GM04504 (cell line): Measurements from ENCODE around the gene TGM3.

Experiments
- DNase-seq: peaks from one replicate; pipeline ENCODE4 v3.0.0-alpha.2; 2012; ENCODE audit warnings: low read depth

The TGM3 gene

DNA sequence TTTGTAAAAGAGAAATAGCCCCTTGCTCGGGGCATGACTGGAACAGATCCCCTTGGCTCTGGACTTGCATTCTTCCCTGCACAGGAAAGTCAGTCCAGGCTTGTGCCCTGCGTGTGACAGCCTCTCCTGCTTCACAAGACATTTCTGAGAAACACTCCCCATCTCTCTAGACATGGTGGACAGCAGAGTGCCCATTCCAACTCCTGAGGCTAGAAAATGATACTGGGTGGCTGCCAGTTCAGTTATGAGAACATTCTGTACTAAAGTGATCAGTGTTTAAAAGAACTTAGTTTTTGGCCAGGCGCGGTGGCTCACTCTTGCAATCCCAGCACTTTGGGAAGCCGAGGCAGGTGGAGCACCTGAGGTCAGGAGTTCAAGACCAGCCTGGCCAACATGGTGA is 41.3 kb downstream of the TGM3 start:
- no peak for DNase-seq

GRCh38 chr20:2338411-2339066 is 42.7 kb downstream of the TGM3 start:
- DNase-seq: no peak

- no peak for DNase-seq
These were observed 44.3 kb downstream of the TGM3 start for GRCh38 chr20:2340136-2340535.

DNA sequence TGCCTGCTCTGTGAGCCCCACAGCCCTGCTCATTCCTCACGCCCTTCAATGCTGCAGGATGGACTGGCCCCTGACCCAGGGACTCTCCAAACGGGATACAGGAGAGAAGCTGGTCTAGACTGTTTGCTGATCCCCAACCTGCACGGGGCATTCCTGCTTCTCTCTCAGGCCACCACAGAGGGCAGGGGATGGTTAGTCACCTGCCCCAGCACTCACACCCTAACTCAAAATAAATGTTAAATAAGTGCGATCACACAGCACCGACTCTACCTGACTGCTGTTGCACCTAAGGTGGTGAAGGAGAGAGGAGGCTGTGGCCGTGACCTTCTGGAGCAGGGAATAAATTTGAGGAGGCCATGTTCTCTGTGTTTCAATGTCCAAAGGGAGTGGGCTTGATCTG is 45.0 kb downstream of the TGM3 start:
- no peak for DNase-seq

DNA sequence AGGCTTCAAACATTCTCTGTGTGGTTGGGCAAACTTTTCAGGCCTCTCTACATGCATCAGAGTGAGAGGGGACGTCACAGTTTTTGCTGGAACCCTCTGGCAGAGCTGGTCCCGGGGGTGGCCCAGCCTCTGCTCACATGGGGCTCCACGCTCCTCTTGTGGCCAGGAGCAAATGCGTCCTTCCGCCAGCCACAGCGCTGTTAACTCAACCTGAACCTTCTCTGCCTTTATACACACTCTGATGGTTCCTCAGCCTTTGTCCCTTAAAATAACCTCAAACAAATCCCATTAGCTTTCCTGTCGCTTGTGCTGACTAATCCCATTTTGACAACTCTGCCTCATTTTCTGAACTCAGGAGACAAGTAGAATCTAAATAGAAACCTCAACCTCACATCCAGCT is 45.5 kb downstream of the TGM3 start:
- DNase-seq: no peak

GRCh38 chr20:2342243-2342642 is 46.4 kb downstream of the TGM3 start:
- DNase-seq: no peak

DNA sequence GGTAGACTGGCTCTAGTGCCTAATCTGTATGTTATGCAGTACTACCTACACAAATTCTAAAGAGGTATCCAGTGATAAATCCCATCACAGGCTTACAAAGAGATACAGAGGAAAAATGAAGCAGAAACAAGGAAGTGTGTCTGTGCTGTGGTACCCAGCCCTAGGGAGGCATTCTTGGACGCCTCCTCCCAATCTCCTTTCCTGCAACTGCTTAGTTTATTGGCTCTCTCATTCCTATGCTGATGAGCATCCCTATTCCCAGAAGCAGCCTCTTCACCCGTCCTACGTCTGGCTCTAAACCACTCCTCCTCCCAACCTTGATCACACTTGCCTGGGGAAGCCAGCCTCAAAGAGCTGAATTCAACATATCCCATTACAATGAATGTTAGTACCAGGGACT is 50.4 kb downstream of the TGM3 start:
- no peak for DNase-seq

DNA sequence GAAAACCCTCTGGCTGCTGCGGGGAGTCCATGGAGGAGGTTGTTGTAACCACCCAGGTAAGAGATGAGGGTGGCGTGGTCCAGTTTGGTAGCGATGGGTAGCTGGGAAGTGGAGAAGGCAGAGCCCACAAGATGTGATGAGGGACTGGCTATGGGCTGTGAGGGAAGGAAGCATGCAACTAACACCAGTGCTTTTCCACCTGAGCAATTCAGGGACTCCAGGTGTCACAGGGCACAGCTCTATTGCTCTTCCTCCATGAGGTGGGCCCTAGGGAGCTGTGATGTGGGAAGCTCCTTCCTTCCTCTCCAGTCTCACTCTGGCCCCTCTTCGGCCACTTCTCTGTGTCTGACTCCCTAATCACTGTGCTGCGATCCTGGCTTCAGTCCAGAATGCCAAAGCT is 52.5 kb downstream of the TGM3 start:
- no peak for DNase-seq

DNA sequence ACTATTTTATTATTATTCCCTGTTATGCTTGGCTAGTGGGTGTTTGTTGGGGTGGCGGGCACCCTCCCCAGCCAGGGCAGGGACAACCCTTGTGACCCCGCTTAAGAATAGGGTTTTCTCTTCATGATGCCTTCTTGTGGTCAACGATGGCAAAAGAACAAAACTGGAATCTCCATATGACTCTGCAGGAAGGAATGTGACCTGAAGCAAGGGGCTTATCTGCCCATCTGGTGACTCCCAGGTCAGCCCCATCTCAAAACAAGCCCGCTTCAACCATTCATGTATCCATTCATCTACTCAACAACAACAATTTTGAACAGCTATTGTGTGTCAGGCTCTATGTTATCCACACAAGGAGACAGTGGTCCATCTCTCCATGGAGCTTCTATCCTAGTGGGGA is 54.0 kb downstream of the TGM3 start:
- DNase-seq: no peak

GRCh38 chr20:2350606-2351005 is 54.8 kb downstream of the TGM3 start:
- no peak for DNase-seq

DNA sequence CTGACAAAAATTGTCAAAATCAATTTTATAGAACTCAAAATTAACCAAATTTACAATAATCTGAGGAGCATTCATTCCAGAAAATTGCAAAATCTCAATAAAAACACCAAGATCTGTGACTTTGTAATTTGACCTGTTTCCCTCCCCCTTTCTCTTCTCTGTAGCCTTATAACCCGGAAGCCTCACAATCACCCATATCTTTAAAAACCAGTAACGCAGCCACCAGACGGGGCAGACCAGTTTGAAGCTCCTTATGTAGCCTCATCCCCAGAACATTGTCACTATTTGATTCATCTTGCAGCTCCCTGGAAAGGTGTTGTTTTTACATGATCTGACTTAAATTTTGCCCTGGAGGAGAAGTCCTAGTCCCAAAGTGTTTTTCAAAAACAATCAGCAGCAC is 57.4 kb downstream of the TGM3 start:
- no peak for DNase-seq

DNA sequence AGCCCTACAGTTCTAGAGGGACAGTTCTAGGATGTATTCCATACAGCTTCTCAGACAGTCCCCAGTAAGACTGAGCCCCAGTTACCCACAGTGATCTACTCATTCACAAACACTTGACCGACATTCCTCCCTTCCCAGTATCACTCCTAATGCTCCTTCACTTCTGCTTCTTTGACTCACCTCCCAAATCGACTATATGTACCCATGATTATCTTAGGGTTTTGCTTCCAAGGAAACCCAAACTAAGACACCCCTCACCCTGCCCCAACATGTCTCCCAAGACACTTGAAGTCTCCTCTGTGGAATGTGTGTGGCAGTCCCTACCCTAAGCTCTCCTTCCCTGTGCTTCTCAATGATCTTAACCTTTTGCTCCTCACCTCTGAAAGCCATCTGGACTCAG is 61.3 kb downstream of the TGM3 start:
- DNase-seq: no peak

DNA sequence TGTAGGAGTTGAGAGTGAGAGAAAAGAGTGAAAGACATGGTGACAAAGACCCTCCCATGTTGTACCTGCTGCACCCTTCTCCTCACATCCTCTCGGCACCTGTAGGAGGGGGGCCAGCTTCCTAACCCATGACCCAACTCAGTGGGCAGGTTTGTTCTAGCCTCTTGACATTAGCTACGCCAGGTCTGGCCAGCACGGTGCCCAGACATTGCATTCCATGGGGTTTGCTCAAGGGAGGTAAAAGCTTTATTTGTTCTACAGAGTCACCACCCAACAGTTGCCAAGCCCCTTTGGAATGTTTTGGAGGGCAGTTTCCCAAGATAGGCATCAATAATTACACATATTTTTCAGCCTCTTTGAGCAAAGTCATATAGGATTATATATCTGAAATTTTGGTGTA is 62.2 kb downstream of the TGM3 start:
- DNase-seq: no peak

GRCh38 chr20:2361035-2361593 is 65.3 kb downstream of the TGM3 start:
- DNase-seq: no peak

DNA sequence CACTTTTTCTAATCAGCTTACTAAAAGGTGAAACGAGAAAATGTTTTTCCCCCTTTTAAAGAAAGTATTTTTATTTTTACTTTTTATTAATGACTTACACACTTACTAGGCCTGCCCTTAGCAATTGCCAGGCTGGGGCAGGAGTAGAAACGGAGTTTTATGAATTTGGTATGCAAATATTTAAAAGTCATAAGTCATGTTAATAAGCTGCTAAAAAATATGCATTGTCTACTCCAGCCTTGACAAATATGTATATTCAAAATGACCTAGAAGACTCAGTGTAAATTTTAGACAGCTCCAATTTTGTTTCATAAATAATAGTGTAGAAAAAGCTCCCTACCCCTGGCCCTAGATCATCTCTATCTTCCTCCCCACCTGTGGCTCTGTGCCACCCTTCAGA is 67.4 kb downstream of the TGM3 start:
- no peak for DNase-seq

DNA sequence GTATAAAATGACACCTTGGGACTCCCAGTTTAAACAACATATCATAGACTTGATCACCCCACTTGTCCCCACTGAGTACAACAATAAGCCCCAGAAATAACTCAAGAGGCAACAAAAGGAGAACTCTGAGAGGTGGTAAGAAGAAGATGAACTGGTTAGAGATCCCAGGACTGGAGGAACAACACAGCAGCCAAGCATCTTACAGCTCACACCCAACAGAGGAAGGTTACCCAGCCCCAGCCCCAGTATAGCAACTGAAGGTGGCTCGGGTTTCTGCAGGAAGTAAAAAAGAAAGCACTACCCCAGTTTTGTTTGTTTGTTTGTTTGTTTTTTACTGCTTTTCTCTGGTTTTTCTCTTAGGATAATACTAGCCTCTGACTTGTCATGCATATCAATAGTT is 67.8 kb downstream of the TGM3 start:
- DNase-seq: no peak

- DNase-seq: no peak
These were observed 68.2 kb downstream of the TGM3 start for GRCh38 chr20:2364044-2364443.

DNA sequence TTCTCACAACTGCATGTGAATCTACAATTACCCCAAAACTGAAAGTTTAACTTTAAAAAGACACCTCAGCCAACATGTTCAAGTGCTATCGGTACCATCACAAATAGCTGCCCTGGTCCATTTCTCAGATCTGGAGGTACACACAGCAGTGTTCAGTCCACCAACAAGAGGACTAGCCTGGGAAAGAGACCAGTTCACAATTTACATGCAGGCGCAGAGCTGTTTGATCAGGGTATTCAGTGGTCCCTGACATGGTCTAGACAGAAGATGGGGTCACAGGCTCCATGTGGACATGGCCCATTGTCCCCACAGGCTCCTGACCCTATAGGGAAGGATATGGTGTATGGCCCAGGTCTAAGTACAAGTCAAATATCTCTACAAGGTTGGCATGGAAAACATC is 69.3 kb downstream of the TGM3 start:
- no peak for DNase-seq

GRCh38 chr20:2365666-2366065 is 69.9 kb downstream of the TGM3 start:
- no peak for DNase-seq

DNA sequence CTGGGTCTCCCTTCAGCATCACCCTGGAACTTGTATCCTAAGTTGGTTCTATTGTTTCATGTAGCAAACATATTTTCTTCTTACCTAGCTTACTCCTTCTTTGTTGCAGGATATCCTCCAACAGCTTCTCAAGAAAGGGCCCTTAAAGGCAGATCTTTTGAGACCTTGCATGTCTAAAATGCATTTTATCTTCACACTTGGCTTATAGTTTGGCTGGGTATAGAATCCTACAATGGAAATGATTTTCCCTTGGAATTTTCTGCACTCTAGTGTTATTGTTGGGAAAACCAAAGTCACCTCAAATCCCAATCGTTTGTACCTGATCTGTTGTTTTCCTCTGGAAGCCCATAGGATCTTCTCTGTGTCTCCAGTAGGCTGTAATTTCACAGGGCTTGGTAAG is 72.8 kb downstream of the TGM3 start:
- no peak for DNase-seq

DNA sequence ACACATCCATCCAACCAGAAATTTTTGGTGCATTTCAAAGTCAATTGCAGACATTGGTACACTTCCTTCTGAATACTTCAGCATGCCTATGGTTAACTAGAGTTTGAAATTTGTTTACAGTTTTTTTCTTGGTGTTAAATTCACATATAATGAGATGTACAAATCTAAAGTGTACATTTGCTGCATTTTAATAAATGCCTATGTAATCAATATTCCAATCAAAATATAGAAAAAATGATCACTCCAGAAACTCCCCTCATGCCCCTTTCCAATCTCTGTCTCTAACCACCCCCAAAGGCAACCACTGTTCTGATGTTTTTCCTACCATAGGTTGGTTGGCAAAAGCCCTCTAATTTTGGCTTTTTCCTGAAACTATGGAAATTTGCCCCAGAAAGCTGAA is 77.3 kb downstream of the TGM3 start:
- DNase-seq: no peak

DNA sequence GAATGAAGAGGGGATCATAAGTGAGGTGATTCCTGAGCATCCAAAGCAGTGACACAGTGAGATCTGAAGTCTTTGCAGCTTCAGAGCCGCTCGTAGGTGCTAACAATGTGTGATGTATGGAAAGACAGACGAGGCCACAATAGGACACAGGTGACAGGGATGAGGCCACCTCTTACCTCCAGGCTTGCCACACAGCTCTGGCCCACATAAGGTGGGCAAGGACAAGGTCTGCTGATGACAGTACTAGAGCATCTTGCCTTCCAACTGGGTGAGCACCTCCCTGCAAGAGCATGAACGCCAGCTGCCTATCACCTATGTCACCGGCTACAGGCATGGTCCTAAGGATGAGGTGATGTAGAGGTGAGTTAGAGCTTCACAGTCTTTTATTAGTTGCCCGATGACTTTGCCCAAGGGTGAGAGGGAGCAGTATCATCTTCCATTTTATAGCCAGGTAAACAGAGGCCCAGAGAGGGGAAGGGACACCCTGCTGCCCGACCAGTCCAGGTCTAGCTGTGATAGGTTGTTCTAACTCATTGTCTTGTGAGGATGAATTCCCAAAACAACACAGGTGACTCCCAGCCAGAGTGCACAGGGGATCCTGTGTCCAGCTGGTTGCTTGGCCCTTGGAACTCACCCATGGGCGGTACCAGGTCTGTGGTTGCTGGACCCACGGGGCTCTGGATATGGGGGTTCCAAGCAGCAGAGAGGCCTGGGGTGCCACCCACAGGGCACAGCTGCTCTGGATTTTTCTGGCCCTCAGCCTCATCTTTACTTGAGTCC is 78.7 kb downstream of the TGM3 start:
- no peak for DNase-seq

DNA sequence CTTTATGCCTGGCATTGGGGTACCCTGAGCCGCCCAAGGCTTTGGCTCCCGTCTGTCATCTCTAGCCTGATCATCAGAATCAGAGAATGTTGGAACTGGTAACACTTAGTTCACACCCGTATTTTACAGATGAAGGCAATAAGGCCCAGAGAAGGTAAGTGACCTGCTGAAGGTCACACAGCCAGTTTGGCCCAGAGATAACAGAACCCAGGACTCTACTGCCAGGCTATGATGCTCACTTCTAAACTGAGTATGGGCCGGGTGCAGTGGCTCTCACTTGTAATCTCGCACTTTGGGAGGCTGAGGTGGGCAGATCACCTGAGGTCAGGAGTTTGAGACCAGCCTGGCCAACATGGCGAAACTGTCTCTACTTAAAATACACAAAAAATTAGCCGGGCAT is 83.1 kb downstream of the TGM3 start:
- no peak for DNase-seq
